Endothelial cell (in vitro differentiated cells): Measurements from ENCODE around the gene STEAP3. TPM values are rescaled to one million over a fixed set of nuclear protein-coding genes. Genes with fewer than 3 reads are reported as not detected.

ENCODE experiments used
- DNase-seq: peaks from one replicate; pipeline ENCODE4 v3.0.0; 2021; ENCODE audit warnings: low spot score
- H3K27ac Mint-ChIP-seq: one replicate; pipeline ENCODE4 v1.8.0; 2021; ENCODE audit warnings: mixed read lengths, inconsistent platforms; ENCODE audit not compliant: unreplicated experiment
- H3K27me3 Mint-ChIP-seq: one replicate; pipeline ENCODE4 v1.8.0; 2021; ENCODE audit warnings: mild to moderate bottlenecking, moderate library complexity, mixed read lengths, inconsistent platforms; ENCODE audit not compliant: unreplicated experiment
- H3K36me3 Mint-ChIP-seq: one replicate; pipeline ENCODE4 v1.8.0; 2021; ENCODE audit warnings: mild to moderate bottlenecking, low read depth, mixed read lengths, inconsistent platforms; ENCODE audit not compliant: unreplicated experiment
- H3K4me1 Mint-ChIP-seq: one replicate; pipeline ENCODE4 v1.8.0; 2021; ENCODE audit warnings: mild to moderate bottlenecking, mixed read lengths, inconsistent platforms; ENCODE audit not compliant: unreplicated experiment
- H3K4me3 Mint-ChIP-seq: one replicate; pipeline ENCODE4 v1.8.0; 2021; ENCODE audit warnings: mild to moderate bottlenecking, mixed read lengths, inconsistent platforms; ENCODE audit not compliant: unreplicated experiment
- H3K9me3 Mint-ChIP-seq: one replicate; pipeline ENCODE4 v1.8.0; 2021; ENCODE audit warnings: mixed read lengths, inconsistent platforms; ENCODE audit not compliant: unreplicated experiment
- CTCF ChIP-seq: fragments of 200-600 bp; sonication (generic); IDR thresholded peaks from one replicate; pipeline ENCODE4 v1.5.0; 2021; ENCODE audit warnings: antibody characterized with exemption; ENCODE audit not compliant: unreplicated experiment
- total RNA-seq: library from RNA; stranded (reverse); fragmentation: NEBNext Ultra II Directional; extraction: Animal tissue kit (Norgen Biotek cat#: 25700); gene quantifications from one replicate; pipeline ENCODE4 v1.2.1, GENCODE V29; 2021; ENCODE audit not compliant: unreplicated experiment

Gene STEAP3
- total RNA-seq, 1 donor from 2014 or later: 17.9 TPM

DNA sequence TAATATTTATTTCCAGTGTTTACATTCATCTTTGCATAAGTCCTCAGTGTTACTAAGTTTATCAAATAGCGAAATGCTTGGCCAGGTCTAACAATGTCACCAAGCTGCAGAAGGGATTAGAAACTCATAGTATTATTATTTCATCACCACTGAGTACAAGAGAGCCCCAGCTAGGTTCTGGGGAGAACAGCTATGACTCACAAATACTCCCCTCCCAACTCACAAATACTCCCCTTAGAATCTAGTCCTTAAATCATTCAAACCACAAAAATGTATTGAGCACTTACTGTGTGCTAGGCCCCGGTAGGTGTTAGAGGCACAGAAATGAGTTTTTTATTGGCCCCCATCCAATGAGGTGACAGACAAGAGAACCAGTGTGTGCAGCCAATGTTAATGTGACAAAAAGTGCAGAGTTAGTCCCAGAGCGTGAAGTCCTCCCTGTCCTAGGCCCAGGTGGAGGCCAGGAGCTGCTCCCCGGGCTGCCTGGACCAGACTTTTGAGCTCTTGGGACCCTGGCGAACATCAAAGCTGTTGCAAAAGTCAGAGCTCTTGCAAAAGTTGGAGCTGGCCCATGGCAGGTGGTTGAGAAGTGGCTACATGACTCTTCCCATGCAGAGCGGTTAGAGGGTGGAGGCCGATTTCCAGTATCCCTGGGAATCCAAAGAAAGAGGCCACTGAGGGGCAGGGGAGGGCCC lies 9.8 kb downstream of the STEAP3 start:
- peaks cover 13% of the 10 kb centered on the region for H3K4me1 Mint-ChIP-seq
- H3K9me3 Mint-ChIP-seq: no peaks in the 10 kb centered on the region
- no peak overlapping the region for H3K27ac Mint-ChIP-seq
- H3K36me3 Mint-ChIP-seq: peaks cover 4% of the 10 kb centered on the region
- H3K4me3 Mint-ChIP-seq: no peak overlapping the region
- H3K27me3 Mint-ChIP-seq: peaks cover 6% of the 10 kb centered on the region
- DNase-seq: no peak
- no peak for TF ChIP-seq CTCF

DNA sequence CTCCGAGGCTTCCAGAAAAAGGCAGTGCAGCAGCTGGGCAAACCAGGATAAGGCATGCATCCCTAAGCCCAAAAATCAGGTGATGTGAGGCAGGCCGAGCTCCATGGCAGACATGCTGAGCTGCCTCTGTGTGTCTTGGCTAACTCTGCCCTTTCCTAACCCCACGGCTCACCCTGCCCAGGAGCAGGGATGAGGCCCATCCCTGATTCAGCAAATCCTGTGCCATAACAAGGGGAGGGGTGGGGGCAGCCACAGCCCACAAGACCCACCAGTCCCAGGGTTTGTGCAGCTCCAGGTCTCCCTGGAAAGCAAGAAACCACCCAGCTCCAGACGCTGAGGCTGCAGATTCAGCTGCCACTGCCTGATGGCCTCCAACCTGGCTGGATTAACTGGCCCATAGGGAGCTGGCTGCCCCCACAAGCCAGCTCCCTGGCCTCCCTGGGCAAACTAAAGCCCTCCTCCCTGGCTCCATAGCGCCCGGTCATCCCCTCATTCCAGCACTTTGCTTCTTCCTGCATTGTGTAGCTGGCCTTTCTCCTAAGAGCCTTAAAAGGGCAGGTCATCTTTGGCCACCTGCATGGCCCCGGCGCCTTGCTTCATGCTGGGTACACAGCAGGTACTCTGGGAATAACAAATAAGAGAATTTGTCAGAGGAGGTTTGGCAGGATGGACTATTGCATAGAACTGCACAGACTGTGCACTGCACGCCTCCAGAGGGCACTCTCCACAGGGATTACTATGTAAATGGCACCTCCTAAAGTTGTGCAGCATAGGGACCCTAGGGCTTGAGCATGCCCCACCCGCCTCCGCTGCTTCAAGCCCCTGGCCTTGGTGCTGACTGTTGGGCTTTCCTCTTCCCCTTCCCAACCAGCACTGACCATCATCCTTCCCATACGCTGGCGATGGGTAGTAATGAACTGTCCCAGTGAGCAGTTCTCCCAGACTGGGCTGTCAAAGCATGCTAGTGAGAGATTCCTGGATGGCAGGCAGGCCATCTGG lies 10.7 kb downstream of the STEAP3 start:
- Mint-ChIP-seq H3K4me1 (peaks cover 13% of the 10 kb centered on the region), H3K27ac (no peak overlapping the region), H3K27me3 (peaks cover 6% of the 10 kb centered on the region), H3K36me3 (peaks cover 4% of the 10 kb centered on the region), H3K4me3 (no peak overlapping the region), H3K9me3 (no peaks in the 10 kb centered on the region)
- no peak for TF ChIP-seq CTCF
- peak; percentile 52 for DNase-seq

- Mint-ChIP-seq H3K9me3 (no peaks in the 10 kb centered on the region), H3K4me1 (peaks cover 6% of the 10 kb centered on the region), H3K36me3 (no peaks in the 10 kb centered on the region), H3K27ac (no peak overlapping the region), H3K4me3 (no peak overlapping the region), H3K27me3 (peaks cover 2% of the 10 kb centered on the region)
- no peak for TF ChIP-seq CTCF
- DNase-seq: no peak
Observed at GRCh38 chr2:119236796-119237195, 13.2 kb downstream of the STEAP3 start.

- peak overlapping the region; percentile 13 for H3K27ac Mint-ChIP-seq
- no peak for DNase-seq
- H3K9me3 Mint-ChIP-seq: no peaks in the 10 kb centered on the region
- no peak for TF ChIP-seq CTCF
- peaks cover 3% of the 10 kb centered on the region for H3K36me3 Mint-ChIP-seq
- peaks cover 2% of the 10 kb centered on the region for H3K27me3 Mint-ChIP-seq
- peaks cover 3% of the 10 kb centered on the region for H3K4me1 Mint-ChIP-seq
- no peak overlapping the region for H3K4me3 Mint-ChIP-seq
Observed at GRCh38 chr2:119240311-119241204, 16.9 kb downstream of the STEAP3 start.
